HG02678 (cell line): ENCODE measurements around the gene ZNF653.

Source experiments
- ATAC-seq: cut with Tn5 transposase; IDR thresholded peaks from one replicate; pipeline ENCODE4 v1.9.1; 2021; ENCODE audit warnings: mild to moderate bottlenecking, moderate library complexity; ENCODE audit not compliant: unreplicated experiment

Gene ZNF653

GRCh38 chr19:11528551-11529341 lies 23.1 kb upstream of the ZNF653 start, which contains the start of gene ECSIT:
TSS of gene ECSIT (minus strand) at chr19:11529134. CDS start at chr19:11519170, 9,964 bp downstream.
- ATAC-seq: peak; percentile 98

GRCh38 chr19:11519138-11519537 lies 13.5 kb upstream of the ZNF653 start:
- ATAC-seq: no peak

- no peak for ATAC-seq
These were observed 8.3 kb upstream of the ZNF653 start for GRCh38 chr19:11513946-11514345.

GRCh38 chr19:11510444-11510843 lies 4.8 kb upstream of the ZNF653 start:
- no peak for ATAC-seq

GRCh38 chr19:11507370-11508078 lies 1.9 kb upstream of the ZNF653 start:
- no peak for ATAC-seq

GRCh38 chr19:11506967-11507366 lies 1.3 kb upstream of the ZNF653 start:
- ATAC-seq: no peak

- peak; percentile 19 for ATAC-seq
These were observed 489 bp upstream of the ZNF653 start for GRCh38 chr19:11506101-11506555.

GRCh38 chr19:11505032-11505503 lies 571 bp downstream of the ZNF653 start:
- ATAC-seq: peak; percentile 90

GRCh38 chr19:11504502-11505031 lies 1.1 kb downstream of the ZNF653 start:
- no peak for ATAC-seq

- ATAC-seq: no peak
These were observed 5.7 kb downstream of the ZNF653 start for GRCh38 chr19:11499890-11500420.

GRCh38 chr19:11499220-11499726 lies 6.4 kb downstream of the ZNF653 start:
- no peak for ATAC-seq

GRCh38 chr19:11496391-11497163 lies 9.1 kb downstream of the ZNF653 start:
- no peak for ATAC-seq

GRCh38 chr19:11495885-11496284 lies 9.8 kb downstream of the ZNF653 start:
- no peak for ATAC-seq

- no peak for ATAC-seq
These were observed 10.2 kb downstream of the ZNF653 start for GRCh38 chr19:11495481-11495880.

- no peak for ATAC-seq
These were observed 10.9 kb downstream of the ZNF653 start for GRCh38 chr19:11494634-11495285.

- no peak for ATAC-seq
These were observed 16.3 kb downstream of the ZNF653 start for GRCh38 chr19:11489378-11489777.

GRCh38 chr19:11486661-11487503 lies 18.8 kb downstream of the ZNF653 start:
- ATAC-seq: no peak

- ATAC-seq: no peak
These were observed 20.3 kb downstream of the ZNF653 start for GRCh38 chr19:11485245-11485837.
